GM19238 (cell line): ENCODE results near the gene CCSER2.
"Not testable (repeated sequence)": the region's sequence is repeated elsewhere in the genome, so short reads cannot be mapped to it uniquely, and the experiment has no call there.

ENCODE experiments used
- DNase-seq: peaks from one replicate; pipeline ENCODE4 v3.0.0; 2011; ENCODE audit warnings: low spot score; ENCODE audit not compliant: insufficient read length

The CCSER2 gene

DNA sequence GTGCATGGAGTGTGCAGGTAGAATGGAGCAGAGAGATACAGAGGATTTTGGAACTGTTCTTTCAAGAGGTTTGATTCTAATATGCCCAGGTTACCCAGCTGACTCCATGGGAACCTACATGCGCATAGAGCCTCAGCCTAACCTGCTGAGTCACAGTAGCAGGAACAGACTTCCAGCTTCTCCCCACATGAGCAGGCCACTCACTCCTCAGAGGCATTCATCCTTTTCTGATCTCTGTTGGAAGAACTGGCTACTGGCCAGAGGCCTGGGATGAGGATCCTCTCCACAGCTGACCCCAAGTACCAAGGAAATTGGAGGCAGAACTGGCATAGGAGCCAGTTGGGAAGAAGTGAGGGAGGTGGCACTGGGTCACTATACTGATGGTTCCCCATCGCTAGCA lies 17.9 kb upstream of the CCSER2 start:
- DNase-seq: no peak

DNA sequence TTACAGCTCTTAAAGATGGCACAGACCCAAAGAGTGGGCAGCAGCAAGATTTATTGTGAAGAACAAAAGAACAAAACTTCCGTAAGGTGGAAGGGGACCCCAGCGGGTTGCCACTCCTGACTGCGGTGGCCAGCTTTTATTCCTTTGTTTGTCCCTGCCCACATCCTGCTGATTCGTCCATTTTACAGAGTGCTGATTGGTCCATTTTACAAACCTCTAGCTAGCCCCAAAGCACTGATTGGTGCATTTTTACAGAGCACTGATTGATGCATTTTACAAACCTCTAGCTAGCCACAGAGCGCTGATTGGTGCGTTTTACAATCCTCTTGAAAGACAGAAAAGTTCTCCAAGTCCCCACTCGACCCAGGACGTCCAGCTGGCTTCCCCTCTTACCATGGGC lies 16.8 kb upstream of the CCSER2 start:
- DNase-seq: no peak

DNA sequence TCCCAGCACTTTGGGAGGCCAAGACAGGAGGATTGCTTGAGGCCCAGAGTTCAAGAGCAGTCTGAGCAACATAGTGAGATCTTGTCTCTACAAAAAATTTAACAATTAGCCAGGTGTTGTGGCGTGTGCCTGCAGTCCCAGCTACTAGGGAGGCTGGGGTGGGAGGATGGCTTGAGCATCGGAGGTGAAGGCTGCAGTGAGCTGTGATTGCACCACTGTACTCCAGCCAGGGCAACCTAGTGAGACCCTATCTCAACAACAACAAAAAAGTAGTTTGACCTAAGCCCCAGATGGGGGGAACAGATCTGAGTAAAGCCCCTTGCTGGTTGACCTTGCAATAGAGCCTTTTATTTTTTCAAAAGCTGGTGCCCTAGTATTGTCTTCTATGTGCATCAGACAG lies 15.6 kb upstream of the CCSER2 start:
- no peak for DNase-seq

GRCh38 chr10:84314275-84314674 lies 14.1 kb upstream of the CCSER2 start:
- DNase-seq: no peak

DNA sequence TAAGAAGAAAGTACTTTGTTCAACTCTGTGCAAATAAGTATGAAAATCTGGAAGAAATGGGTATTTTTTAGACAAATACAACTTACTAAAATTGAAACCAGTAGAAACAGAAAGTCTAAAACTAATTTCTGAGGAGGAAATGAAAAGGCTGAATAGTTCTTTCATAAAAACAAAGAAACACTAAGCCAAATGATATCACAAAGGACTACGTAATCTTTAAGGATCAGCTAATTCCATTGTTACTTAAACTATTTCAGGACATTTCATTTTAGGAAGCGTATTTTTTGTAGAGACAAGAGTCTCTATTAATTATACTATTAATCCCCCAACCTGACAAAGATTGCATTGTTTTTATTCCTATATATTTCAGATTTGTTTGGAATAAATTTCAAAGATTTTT lies 11.2 kb upstream of the CCSER2 start:
- DNase-seq: no peak

- DNase-seq: no peak
These were observed 6.5 kb upstream of the CCSER2 start for GRCh38 chr10:84321902-84322301.

GRCh38 chr10:84323566-84323965 lies 4.8 kb upstream of the CCSER2 start:
- not testable (repeated sequence) for DNase-seq

- not testable (repeated sequence) for DNase-seq
These were observed 1.4 kb upstream of the CCSER2 start for GRCh38 chr10:84326995-84327394.

DNA sequence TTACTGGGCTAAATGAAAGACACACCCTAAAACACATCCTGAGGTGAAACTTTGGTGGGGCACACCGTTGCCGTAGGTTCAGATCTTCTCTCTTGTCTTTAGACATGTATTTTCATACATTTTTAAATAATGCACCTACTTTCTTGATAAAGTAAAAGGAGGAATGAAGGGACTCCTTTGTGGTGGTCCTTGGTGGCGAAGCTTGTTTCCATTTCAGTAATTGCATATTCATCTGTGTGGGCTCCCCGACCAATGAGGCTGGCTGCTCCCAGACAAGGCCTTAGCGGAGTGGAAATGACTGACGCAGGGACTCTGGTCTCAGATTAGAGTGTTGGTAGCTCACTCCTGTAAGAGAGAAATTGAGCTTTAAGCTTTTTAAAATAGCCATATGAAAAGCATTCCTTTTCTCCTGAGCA lies 815 bp downstream of the CCSER2 start:
- DNase-seq: no peak

DNA sequence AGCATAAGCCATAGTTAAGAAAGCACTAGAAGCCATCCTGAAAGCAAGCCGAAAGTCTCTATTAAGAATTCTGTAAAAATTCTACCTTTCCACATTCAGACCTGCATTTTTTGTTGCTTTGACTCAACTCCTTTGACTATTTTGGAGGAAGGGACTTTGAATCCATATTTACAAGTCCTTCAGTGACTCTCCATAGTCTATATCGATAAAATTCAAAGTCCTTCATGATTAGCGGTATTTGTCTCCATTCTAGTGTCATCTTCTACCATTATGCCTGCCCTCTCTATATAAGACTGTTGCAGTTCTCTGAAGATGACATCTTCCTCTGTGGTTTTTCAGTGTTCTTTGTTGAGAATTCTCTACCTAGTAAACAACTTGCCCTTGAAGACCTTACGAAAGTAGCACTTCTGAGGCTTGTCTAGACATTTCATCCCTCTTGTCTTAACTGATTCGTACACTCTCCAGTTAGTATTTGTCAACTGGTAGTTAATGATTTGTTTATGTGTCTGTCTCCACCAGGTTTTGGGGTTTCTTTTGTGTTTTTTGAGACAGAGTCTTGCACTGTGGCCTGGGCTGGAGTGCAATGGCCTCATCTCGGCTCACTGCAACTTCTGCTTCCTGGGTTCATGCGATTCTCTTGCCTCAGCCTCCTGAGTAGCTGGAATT lies 1.7 kb downstream of the CCSER2 start:
- DNase-seq: peak; percentile 30

- no peak for DNase-seq
These were observed 2.7 kb downstream of the CCSER2 start for GRCh38 chr10:84331091-84331490.

- no peak for DNase-seq
These were observed 5.6 kb downstream of the CCSER2 start for GRCh38 chr10:84333864-84334451.

DNA sequence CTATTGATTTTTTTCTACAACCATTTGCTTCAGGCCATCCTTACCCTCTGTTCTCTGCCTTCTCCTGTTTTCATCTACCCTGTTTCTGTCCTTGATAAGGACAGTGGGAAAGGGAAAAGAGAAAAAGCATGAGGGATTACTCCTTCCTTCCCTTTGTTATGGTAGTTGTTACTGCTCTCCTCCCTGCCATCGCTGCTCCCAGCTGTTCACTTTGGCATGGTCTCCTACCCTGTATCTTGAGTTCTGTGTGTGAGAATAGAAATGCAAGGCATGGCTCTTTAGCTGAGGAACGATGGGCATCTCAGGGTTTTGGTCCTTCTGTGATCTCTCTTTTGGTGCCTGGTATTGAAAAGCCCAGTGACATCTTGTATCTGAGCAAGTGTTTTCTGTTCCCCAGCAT lies 6.4 kb downstream of the CCSER2 start:
- DNase-seq: no peak

DNA sequence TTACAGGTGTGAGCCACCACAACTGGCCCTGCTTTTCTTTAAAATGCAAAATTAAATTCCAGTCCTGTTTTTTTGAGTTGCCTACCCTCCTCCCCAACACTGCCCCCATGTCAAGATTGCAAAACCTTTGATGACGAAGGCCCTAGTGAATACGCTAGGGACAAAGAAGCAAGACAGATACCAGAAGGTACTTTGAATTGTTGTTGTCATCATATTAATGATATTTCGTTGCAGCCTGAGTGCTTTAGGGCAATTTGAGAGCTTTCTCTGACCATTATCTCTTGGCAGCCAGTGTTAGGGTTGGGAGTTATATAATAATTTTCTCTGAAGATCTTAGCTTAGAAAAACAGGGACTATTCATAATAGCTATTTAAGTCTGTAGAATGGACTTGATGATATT lies 7.1 kb downstream of the CCSER2 start:
- no peak for DNase-seq

- no peak for DNase-seq
These were observed 8.2 kb downstream of the CCSER2 start for GRCh38 chr10:84336406-84337090.

GRCh38 chr10:84337199-84337598 lies 8.8 kb downstream of the CCSER2 start:
- DNase-seq: no peak

DNA sequence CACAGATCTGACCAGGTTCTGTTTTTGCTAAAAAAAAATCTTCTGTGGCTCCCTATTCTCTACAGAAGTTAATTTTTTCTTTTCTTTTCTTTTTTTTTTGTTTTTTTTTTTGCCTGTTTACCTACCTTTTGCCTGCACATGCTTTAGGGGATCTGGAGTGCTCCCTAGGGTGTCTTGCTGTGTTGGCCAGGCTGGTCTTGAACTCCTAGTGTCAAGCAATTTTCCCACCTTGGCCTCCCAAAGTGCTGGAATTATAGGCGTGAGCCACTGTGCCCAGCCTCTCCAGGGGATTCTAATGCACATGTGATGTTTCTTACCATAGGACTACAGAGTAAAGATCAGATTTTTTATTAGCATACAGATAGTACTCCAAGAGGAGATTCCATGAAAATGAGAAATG lies 10.6 kb downstream of the CCSER2 start:
- no peak for DNase-seq

DNA sequence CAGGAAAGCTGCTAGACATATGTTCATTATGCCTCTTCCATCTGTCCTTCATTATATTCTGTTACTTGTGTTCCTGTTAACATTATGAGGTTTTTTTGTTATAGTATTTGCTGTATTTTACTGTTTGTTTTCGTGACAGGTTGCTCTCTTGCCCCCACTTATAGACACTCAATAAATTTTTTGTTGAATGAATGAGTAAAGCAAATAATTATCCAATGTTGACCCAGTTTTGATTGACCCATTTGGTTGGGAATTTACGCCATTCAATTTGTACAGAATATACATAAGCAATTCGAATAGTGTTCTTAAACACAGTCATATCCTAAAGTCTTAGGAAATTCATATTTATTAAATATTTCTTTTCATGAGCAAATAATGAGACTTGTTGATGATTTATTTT lies 11.8 kb downstream of the CCSER2 start:
- DNase-seq: no peak

GRCh38 chr10:84340632-84341537 lies 12.5 kb downstream of the CCSER2 start:
- DNase-seq: no peak

- DNase-seq: no peak
These were observed 13.1 kb downstream of the CCSER2 start for GRCh38 chr10:84341538-84341856.

DNA sequence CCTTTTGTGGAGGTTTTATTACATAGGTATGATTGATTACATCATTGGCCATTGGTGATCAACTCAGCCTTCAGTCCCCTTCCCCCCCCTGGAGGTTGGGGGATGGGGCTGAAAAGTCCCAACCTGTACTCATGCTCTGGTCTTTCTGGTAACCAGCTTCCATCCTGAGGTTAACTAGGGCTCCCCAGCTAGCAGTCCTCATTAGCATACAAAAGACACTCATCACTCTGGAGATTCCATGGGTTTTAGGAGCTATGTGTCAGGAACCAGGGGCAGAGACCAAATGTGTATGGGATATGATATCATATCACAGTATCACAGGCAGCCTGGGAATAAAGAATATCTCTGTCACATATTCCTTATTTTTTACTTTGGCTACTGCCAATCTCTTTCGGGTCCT lies 13.6 kb downstream of the CCSER2 start:
- DNase-seq: no peak

DNA sequence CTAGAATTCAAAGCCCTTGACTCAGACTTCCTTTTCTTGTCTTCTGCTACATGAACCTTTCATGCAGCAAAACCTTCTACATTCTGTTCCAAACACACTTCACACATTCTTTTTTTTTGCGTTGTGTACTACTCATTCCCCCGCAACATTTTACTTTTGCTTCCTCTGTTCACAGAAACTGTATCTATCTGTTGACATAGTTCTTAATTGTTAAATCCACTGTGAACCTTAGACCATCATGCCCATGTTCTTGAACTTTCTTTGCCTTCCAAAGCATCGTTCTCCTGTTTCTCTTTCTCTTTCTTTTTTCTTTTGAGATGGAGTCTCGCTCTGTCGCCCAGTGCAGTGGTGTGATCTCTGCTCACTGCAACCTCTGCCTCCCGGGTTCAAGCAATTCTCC lies 14.2 kb downstream of the CCSER2 start:
- DNase-seq: no peak
